Hepatocyte (in vitro differentiated cells): ENCODE results near the gene TRIM59.

Experiments
- CTCF ChIP-seq: fragments of 200-600 bp; sonication (generic); IDR thresholded peaks from 2 replicates; pipeline ENCODE4 v1.5.1; 2016; ENCODE audit warnings: antibody characterized with exemption, mild to moderate bottlenecking; ENCODE audit not compliant: poor library complexity
- EZH2 ChIP-seq: fragments of 200-600 bp; sonication (generic); IDR thresholded peaks from 2 replicates; pipeline ENCODE4 v1.6.1; 2016; ENCODE audit warnings: antibody characterized with exemption, mild to moderate bottlenecking, borderline replicate concordance
- EZH2phosphoT487 ChIP-seq: fragments of 200-600 bp; sonication (generic); IDR thresholded peaks from one replicate; pipeline ENCODE4 v1.6.1; 2018; ENCODE audit warnings: antibody characterized with exemption, mild to moderate bottlenecking, low read depth, moderate library complexity; ENCODE audit not compliant: unreplicated experiment, severe bottlenecking

GRCh38 chr3:160400702-160401150 is 48.9 kb downstream of the TRIM59 start:
- TF ChIP-seq CTCF, result no peak
- TF ChIP-seq EZH2phosphoT487, result no peak
- no peak for TF ChIP-seq EZH2
